WERI-Rb-1 (cell line): ENCODE results near the gene ALDH16A1.

ENCODE experiments used
- DNase-seq: peaks from one replicate; pipeline ENCODE4 v3.0.0-alpha.2; 2020
- H3K27ac ChIP-seq: fragments of 250-450 bp; sonication (Bioruptor Pico); 2 replicates; pipeline ENCODE4 v1.5.1; 2020; ENCODE audit warnings: mild to moderate bottlenecking, moderate library complexity
- H3K27me3 ChIP-seq: fragments of 250-450 bp; sonication (Bioruptor Pico); 2 replicates; pipeline ENCODE4 v1.5.1; 2021; ENCODE audit warnings: mild to moderate bottlenecking, low read depth, moderate library complexity; ENCODE audit not compliant: insufficient read depth, severe bottlenecking
- H3K36me3 ChIP-seq: fragments of 250-450 bp; sonication (Bioruptor Pico); 2 replicates; pipeline ENCODE4 v1.5.1; 2020; ENCODE audit warnings: mild to moderate bottlenecking, moderate library complexity
- H3K4me3 ChIP-seq: 2 replicates; pipeline ENCODE4 v1.5.1; 2011; ENCODE audit warnings: low read depth, mild to moderate bottlenecking, control low read depth, low read length
- H3K9me3 ChIP-seq: fragments of 250-450 bp; sonication (Bioruptor Pico); 2 replicates; pipeline ENCODE4 v1.5.1; 2021; ENCODE audit warnings: mild to moderate bottlenecking, moderate library complexity; ENCODE audit not compliant: severe bottlenecking
- CTCF ChIP-seq: IDR thresholded peaks from 2 replicates; pipeline ENCODE4 v1.5.1; 2011; ENCODE audit warnings: low read depth, mild to moderate bottlenecking, control low read depth, inconsistent platforms, low read length

The ALDH16A1 gene

GRCh38 chr19:49448432-49448786 is 4.6 kb upstream of the ALDH16A1 start:
- Histone ChIP-seq H3K27me3 (no peaks in the 10 kb centered on the region), H3K9me3 (no peaks in the 10 kb centered on the region), H3K36me3 (peaks cover 42% of the 10 kb centered on the region), H3K27ac (no peak overlapping the region), H3K4me3 (no peak overlapping the region)
- no peak for TF ChIP-seq CTCF
- DNase-seq = no peak

GRCh38 chr19:49450405-49450804 is 2.6 kb upstream of the ALDH16A1 start:
- Histone ChIP-seq H3K27ac (peak overlapping the region; percentile 20; the same call in 1 of the 2 replicates), H3K36me3 (peaks cover 42% of the 10 kb centered on the region), H3K9me3 (no peaks in the 10 kb centered on the region), H3K27me3 (no peaks in the 10 kb centered on the region), H3K4me3 (peak overlapping the region; percentile 78; the same call in 1 of the 2 replicates)
- DNase-seq = no peak
- TF ChIP-seq CTCF = no peak

- H3K27me3 ChIP-seq = no peaks in the 10 kb centered on the region
- peak within 1 kb of the TSS; percentile 78 for H3K4me3 ChIP-seq
- no peaks in the 10 kb centered on the region for H3K9me3 ChIP-seq
- peaks cover 39% of the 10 kb centered on the region for H3K36me3 ChIP-seq
- DNase-seq = peak; percentile 97
- peak within 1 kb of the TSS; percentile 96 for H3K27ac ChIP-seq
- TF ChIP-seq CTCF = no peak
Observed at GRCh38 chr19:49451430-49452181, 1.4 kb upstream of the ALDH16A1 start, which contains the start of gene PIH1D1. Gene PIH1D1, minus strand, starts transcription at chr19:49451814. Its CDS starts 240 bp downstream, at chr19:49451574.

GRCh38 chr19:49453757-49454240 is 774 bp downstream of the ALDH16A1 start:
- Histone ChIP-seq H3K36me3 (peaks cover 18% of the 10 kb centered on the region), H3K9me3 (no peaks in the 10 kb centered on the region), H3K27ac (peak overlapping the region; percentile 96), H3K27me3 (no peaks in the 10 kb centered on the region), H3K4me3 (peak overlapping the region; percentile 72)
- TF ChIP-seq CTCF = no peak
- DNase-seq = no peak

- Histone ChIP-seq H3K27ac (no peak overlapping the region), H3K9me3 (no peaks in the 10 kb centered on the region), H3K4me3 (no peak overlapping the region), H3K27me3 (no peaks in the 10 kb centered on the region), H3K36me3 (peaks cover 11% of the 10 kb centered on the region)
- TF ChIP-seq CTCF = no peak
- no peak for DNase-seq
Observed at GRCh38 chr19:49455773-49456172, 2.7 kb downstream of the ALDH16A1 start.
